GM12892 (cell line): ENCODE data around the gene GPR89B. TPM values are rescaled to one million over a fixed set of nuclear protein-coding genes. Genes with fewer than 3 reads are reported as not detected.

Source experiments
- DNase-seq: peaks from one replicate; pipeline ENCODE4 v3.0.0; 2011; ENCODE audit not compliant: insufficient read length
- FAIRE-seq: peaks from 2 replicates; lab custom pipeline; 2011; peaks lifted over from hg19 to GRCh38; lab: Jason Lieb, UNC
- POLR2A ChIP-seq: IDR thresholded peaks from 2 replicates; pipeline ENCODE4 v1.6.1; 2011; ENCODE audit warnings: low read depth, low read length, control low read depth
- POLR2AphosphoS5 ChIP-seq: IDR thresholded peaks from 2 replicates; pipeline ENCODE4 v1.6.1; 2011; ENCODE audit warnings: low read depth, low read length, control low read depth
- TAF1 ChIP-seq: IDR thresholded peaks from 2 replicates; pipeline ENCODE4 v1.6.1; 2011; ENCODE audit warnings: low read depth, mild to moderate bottlenecking, control low read depth, low read length, borderline replicate concordance
- polyA plus RNA-seq: library from polyadenylated mRNA; unstranded; fragments of >200 nt; gene quantifications from one replicate; pipeline ENCODE4 v1.2.1, GENCODE V29; 2012; ENCODE audit warnings: missing spikeins, inconsistent platforms; ENCODE audit not compliant: missing spikeins

Gene GPR89B
- 11.4 TPM for polyA plus RNA-seq

DNA sequence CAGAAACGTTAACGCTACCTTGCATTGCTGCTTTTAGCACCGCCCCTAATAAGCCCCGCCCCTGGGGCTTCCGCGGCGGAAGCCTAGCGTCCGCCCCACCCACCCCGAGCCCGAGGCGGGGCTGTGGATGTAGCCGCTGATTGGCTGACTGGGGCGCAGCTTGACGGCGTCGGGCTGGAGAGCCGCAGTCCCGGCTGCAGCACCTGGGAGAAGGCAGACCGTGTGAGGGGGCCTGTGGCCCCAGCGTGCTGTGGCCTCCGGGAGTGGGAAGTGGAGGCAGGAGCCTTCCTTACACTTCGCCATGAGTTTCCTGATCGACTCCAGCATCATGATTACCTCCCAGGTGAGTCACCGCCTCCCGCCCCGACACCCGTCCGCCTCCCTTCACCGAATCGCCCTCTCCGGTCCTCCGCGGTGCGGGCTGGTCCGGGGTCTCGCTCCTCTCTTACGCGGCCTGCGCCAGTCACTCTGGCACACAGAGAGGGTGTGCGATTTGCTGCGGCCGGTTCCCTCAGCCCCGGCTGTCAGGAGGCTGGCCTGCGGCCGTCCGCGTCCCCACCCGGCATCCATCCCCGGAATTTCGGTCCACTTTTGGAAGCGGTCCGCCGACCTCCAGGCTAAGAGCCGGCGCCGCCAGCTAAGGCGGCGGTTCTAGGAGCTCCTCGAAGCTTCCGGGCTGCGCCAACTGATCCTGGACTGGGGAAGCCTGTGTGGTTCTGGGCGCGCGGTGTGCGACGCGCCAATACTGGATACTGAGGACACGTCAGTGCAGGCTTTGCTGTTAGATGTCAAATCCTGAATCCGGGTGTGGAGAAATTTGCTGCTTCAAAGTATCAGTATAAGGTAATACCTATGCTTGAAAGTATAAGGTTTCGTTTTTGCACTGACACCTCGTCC lies at the start of gene GPR89B:
Gene GPR89B (plus strand): TSS at position 185 of the 897 bp plus-strand sequence. CDS start 117 bp downstream, at position 302.
- DNase-seq (peak; percentile 58), FAIRE-seq (peak; percentile 96)
- TF ChIP-seq POLR2AphosphoS5 (peak; percentile 86), TAF1 (peak; percentile 47; the same call in 1 of the 2 replicates), POLR2A (peak; percentile 90)

DNA sequence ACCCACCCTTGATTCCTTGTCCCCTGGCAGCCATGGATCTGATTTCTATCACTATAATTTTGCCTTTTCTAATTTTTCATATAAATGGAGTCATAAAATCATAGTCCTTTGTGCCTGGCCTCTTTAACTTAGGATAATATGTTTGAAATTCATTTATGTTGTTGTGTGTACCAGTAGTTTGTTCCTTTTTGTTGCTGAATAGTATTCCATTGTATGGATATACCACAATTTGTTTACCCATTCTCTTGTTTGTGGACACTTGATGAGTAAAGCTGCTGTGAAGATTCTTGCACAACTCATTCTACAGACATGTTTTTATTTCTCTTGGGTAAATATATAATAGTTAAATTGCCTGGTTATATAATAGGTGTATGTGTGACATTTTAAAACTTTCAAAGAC lies 48.3 kb upstream of the GPR89B start:
- DNase-seq (no peak), FAIRE-seq (no peak)
- TF ChIP-seq POLR2A (no peak), TAF1 (no peak), POLR2AphosphoS5 (no peak)

DNA sequence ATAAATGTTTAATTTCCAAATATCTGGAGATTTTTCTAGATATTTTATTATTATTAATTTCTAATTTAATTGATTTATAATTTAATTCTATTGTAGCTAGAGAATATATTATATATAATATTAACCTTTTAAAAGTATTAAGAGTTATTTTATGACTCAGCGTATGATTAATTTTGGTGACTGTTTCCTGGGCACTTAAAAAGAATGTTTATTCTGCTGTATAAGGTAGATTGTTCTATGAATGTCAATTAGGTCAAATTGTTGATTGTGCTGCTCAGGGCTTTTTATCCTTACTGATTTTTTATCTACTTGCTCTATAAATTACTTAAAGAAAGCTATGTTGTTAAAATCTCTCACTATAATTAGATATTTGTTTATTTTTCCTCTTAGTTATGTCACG lies 45.7 kb upstream of the GPR89B start:
- FAIRE-seq = no peak

DNA sequence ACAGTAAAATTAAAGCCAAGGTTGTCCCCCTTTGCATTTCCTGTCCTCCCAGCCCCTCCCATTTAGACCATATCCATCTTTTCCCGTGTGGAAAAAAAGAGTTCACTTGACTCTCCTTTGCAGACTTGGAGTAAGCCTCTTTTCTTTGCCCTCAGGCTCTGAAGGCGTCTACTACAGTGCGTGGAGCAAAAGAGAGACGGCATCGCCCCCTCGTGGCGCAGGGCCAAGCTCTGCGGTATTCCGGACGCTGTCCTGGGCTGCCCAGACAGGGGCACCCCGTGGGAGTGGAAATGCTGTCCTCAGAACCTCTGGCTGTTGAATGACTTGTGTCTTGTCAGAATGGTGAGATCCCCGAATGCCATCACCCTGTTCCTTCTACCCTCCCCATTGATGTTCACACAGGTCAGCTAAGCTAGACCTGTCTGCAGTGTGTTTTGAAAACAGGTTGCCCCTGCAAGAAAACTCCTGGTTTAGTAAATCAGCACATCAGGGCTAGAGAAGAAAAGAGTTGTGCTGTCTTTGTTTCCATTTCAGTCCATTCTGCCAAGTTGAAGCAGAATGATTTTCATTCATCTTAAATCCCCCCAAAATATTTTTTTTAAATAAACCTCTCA lies 37.9 kb upstream of the GPR89B start:
- TF ChIP-seq POLR2A = no peak
- TF ChIP-seq POLR2AphosphoS5 = no peak
- no peak for TF ChIP-seq TAF1
- DNase-seq (peak; percentile 25), FAIRE-seq (peak; percentile 81)

More for the DNA sequence above, 45.7 kb upstream of the GPR89B start:
- DNase-seq = no peak
- no peak for TF ChIP-seq POLR2AphosphoS5
- no peak for TF ChIP-seq POLR2A
- no peak for TF ChIP-seq TAF1

DNA sequence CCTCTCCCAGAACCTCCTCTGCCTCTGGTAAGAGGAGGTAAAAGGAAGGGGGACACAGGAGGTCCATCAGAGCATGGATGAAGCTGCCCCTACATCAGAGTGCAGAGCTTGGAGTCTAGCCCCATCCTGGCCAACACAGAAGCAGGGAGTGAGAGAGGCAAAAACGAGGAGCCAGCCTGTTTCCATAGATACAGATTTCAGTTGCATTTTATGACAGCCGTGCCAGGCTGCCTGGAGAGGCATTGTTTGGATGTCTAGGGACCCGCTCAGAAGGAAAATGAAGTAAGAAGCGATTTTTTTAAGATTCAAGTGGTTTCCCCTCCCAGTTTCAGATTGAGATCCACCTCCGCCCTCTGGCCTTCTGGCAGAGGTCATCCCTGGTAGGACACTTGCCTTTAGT lies 37.1 kb upstream of the GPR89B start:
- no peak for TF ChIP-seq TAF1
- no peak for TF ChIP-seq POLR2A
- no peak for TF ChIP-seq POLR2AphosphoS5
- DNase-seq (no peak), FAIRE-seq (no peak)

DNA sequence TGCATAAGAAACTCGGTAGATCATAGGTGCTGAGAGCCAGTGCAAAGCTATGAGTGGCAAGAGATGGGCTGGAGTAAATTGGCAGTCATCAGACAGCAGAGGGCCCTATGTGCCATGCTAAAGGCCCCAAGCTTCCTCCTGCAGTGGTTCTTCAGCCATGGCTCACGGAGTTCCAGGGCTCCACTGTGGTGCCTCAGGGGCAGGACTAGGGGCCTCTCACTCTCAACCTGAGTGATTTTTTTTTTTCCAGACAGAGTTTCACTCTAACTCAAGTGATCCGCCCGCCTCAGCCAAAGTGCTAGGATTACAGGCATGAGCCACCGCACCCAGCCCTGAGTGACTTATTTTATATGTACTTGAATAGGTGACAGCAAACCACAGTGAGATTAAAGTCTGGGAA lies 36.0 kb upstream of the GPR89B start:
- TF ChIP-seq POLR2A (no peak), TAF1 (no peak), POLR2AphosphoS5 (no peak)
- DNase-seq (no peak), FAIRE-seq (no peak)

DNA sequence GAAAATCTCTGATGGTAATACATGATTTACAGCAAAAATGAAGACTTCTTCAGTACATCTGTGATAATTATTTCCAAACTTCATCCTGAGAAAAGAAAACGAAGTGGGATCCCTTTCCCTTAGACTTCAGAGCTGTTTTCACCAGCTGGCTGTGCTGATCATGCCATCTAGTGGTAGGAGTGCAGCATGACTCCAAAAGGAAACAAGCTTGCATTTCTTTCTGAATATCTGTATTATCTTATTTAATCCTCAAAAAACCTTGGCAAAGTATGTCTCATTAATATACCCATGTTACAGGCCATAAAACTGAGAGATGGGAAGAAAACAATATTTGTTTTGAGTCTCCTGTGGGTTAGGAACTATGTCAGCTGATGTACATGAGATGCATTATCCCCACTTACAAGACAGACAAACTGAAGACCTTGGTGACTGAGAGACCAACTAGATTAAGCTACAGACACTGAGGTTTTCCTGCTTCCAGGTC lies 35.4 kb upstream of the GPR89B start:
- no peak for TF ChIP-seq TAF1
- no peak for TF ChIP-seq POLR2AphosphoS5
- TF ChIP-seq POLR2A = no peak
- peak; percentile 70 for FAIRE-seq
- no peak for DNase-seq

DNA sequence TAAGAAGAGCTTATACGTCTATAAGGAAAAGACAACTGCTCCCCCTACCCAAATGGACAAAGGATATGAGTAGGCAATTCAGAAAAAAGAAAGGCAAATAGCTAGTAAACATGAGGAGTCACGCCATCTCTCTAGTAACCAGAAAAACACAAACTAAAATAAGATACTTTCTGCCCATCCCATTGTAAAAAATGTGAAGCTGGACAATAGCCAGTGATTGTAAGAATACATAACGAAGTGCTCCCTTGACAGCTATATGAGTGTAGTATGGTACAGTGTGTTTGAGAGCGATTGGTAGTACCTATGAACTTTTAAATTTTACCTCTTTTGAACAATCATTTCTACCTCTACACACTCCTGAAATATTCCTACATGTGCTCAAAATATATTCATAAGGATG lies 33.1 kb upstream of the GPR89B start:
- DNase-seq (no peak), FAIRE-seq (no peak)
- no peak for TF ChIP-seq TAF1
- no peak for TF ChIP-seq POLR2AphosphoS5
- TF ChIP-seq POLR2A = no peak

DNA sequence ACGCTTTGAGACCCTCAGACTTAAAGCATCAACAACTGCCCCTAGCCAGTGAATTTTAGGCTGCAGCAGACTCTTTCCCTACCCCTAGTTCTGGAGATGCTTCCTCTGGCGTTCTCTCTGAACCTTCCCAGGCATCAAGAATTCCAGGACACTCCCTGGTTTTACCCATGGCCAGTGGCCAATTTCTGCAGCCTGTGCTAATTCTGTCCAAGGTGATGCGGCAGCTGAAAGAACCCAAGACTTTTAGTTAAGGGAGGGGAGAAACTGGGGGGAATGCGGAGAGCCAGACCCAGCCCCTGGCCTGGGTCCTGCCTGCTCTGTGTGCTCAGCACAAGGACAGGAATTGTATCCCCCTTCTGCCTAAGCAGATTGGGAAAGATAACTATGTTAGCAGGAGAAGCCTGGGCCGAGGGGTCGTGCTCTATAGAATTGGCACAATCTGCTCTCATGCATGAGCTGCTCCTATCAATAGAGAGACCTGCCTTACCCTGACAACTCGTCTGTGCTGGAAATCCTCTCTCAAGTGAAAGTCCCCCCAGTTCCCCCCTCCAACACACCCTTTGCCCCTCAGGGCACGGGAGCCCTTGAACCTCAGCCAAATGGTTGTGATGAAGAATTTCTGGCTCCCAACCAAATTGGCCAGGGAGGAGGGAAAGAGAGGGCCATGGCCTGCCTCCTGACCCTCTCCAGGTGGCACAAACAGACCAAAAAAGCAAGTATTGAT lies 31.0 kb upstream of the GPR89B start:
- no peak for DNase-seq
- FAIRE-seq = no peak
- TF ChIP-seq TAF1 = no peak
- no peak for TF ChIP-seq POLR2A
- TF ChIP-seq POLR2AphosphoS5 = no peak

DNA sequence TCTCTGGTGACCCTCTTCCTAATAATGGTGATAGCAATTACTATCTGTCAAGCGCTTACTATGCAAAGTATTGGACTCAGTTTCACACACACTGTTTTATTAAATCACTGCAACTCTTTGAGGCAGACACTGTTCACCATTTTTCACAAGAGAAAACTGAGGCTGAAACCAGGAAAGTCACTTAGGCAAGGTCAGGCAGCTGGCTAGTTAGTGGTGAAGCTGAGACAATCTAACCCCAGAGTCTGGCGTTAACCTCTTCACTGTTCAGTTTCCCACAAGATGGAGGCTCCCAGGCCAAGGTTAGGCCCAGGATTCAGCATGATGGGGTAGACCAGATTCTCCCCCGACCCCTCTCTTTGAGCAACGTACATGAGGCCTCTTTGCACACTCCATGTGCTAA lies 30.4 kb upstream of the GPR89B start:
- DNase-seq = no peak
- FAIRE-seq = no peak
- no peak for TF ChIP-seq POLR2AphosphoS5
- no peak for TF ChIP-seq POLR2A
- TF ChIP-seq TAF1 = no peak

DNA sequence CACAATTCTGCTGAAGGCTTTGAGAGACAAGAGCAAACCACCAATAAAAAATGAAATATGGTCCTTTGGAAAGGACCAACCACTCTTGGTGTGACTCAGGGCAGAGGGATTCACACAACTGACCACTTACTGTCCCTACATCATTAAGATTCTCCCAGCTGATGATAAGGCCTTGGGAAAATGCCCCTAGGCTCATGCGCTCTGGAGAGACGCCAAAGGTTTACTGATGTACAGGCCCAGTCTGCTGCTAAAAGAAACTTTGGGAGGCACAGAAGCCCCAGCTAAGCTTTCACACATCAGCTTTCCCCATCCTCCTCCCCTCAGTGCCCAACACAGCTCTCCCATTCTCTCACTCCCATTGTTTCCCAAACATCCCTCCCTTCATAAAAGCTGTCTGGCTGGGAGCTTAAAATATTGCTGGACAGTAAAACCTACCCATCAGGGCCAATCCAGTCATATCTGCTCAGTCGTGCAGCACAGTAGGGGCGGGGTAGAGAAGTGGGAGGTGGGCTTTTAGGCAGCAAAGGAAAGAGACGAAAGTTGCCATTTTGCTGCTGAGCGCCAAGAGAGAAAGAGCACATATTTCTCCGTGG lies 25.9 kb upstream of the GPR89B start, which contains the start of gene GJA8:
Gene GJA8 (plus strand): TSS at position 543 of the 593 bp plus-strand sequence. CDS start 5,161 bp downstream, outside the sequence.
- no peak for FAIRE-seq
- no peak for TF ChIP-seq POLR2A
- TF ChIP-seq TAF1 = no peak
- no peak for TF ChIP-seq POLR2AphosphoS5
- no peak for DNase-seq
